GM18508 (cell line): ENCODE results near the gene HMGN1.

Experiments
- ATAC-seq: cut with Tn5 transposase; IDR thresholded peaks from one replicate; pipeline ENCODE4 v1.9.1; 2021; ENCODE audit warnings: moderate number of reproducible peaks; ENCODE audit not compliant: insufficient read depth, unreplicated experiment

The HMGN1 gene

DNA sequence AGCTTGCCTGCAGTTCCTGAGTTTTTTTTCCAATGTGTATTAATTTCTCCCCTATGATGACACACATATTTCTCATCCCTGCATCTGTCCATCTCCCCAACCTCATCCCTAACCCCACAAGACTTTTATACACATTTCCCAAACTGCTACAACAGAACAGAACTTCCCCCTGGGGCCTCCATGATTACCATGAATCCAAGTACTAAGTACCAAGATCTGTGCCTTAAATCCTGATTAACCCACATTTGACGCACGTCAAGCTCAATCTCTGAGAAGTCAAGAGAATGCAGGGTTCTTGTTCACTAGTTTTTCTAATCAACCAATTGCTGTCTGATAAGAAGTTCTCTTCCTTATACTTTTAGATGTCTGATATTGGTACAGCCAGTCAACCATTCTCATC, 9.7 kb downstream of the HMGN1 start:
- no peak for ATAC-seq

- ATAC-seq: no peak
These were observed 12.4 kb downstream of the HMGN1 start for GRCh38 chr21:39336457-39337008.

GRCh38 chr21:39334611-39335010, 14.3 kb downstream of the HMGN1 start:
- ATAC-seq: no peak

DNA sequence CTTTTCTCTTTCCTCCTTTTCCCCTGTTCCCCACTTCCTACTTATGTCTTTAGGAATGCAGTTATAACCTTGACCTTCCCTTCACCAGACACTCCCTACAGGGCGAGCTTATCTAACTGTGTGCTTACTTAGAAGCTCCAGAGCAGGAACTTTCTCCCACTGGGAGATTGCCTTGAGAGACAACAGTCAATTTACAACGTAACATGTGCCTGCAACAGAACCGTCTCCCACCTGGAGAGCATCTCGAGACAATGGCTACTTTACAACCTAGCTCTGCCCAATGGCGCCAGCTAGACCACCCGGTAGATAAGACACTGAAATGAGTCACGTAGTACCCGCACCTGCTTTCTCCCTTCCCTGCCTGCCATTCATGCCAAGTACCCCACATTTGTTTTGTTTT, 16.7 kb downstream of the HMGN1 start:
- ATAC-seq: no peak

DNA sequence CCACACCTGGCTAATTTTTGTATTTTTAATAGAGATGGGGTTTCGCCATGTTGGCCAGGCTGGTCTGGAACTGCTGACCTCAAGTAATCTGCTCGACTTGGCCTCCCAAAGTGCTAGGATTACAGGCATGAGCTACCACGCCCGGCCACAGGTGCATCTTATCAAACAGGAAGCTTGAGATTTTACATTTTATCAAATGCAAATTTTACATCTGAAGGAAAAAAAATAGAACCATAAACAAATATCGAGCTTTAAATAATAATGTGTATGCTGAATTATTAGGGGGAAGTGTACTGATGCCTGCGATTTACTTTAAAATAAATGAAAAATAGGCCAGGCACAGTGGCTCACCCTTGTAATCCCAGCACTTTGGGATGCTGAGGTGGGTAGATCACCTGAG, 18.9 kb downstream of the HMGN1 start:
- no peak for ATAC-seq

GRCh38 chr21:39327727-39328126, 21.2 kb downstream of the HMGN1 start:
- no peak for ATAC-seq

- ATAC-seq: no peak
These were observed 22.1 kb downstream of the HMGN1 start for GRCh38 chr21:39326607-39327307.

GRCh38 chr21:39325458-39325857, 23.4 kb downstream of the HMGN1 start:
- ATAC-seq: no peak

DNA sequence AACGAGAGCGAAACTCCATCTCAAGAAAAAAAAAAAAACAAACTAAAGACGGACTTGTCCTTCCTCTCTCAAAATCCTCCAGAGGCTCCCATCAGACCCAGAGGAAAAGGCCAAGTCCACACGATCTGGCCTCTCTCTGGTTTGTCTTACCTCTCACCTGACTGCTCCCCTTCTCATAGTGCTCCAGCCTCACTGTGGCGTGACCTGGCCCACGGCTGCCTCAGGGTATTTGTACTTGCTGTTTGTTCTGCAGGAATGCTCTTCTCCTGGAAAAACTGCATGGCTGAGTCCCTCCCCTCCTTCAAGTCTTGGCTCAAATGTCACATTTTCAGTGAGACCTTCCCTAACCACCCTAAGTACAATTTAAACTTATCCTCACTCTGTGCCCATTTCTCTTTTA, 27.5 kb downstream of the HMGN1 start:
- no peak for ATAC-seq

GRCh38 chr21:39319814-39320332, 29.0 kb downstream of the HMGN1 start:
- ATAC-seq: no peak

DNA sequence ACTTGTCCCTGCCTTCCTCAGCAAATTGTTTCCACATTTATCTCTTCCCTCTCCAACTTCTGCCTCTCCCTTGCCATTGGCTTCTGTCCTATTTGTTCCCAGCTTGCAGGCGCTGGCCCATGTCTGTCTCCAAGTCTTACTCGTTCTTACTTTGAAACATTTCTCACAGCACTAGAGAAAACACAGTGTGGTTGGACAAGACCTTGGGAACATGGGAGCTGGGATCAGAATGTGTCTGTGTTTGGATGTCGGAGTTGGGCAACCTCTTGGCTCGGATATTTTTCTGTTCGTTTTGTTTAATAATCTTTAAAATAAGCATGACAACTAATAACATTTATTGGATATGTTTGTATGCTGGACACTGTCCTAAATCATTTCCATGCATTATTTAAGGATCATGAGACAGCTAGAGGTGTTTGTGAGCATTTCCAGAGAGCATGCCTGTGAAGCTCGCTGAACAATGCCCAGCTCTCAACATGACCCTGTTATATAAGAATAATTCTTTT, 29.6 kb downstream of the HMGN1 start:
- no peak for ATAC-seq

DNA sequence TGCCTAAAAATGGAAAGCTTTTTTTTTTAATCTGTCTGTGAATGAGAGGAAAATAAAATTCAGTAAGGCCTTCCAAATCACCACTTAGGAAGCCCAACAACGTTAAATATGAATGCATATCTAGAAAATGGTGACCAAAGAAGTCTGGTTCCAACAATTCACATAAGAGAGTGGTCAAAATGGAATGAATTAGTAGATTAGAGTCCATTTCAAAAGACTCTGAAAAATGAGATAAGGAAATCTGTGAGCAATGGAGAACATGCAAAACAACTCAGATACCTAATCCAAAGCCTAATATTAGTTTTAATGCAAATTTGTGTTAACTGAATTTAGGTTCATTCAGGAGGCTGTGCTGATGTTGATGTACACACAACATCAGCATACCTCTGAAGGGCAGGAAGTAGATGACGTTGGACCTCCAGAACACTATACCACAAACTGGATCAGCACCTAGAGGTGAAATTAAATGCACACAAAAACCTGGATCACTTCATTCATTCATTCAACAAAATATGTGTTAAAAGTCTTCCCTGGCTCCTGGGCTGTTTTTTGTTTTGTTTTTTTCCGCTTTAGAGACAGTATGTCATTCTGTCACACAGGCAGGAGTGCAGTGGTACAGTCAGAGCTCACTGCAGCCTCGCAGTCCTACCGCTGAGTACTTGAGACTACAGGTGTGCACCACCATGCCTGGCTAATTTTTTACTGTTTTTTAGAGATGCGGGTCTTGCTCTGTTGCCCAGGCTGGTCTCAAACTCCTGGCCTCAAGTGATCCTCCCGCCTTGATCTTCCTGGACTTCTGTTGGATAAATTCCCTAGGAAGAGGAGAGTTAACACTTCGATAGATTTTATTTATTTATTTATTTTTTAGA, 30.6 kb downstream of the HMGN1 start:
- ATAC-seq: no peak

DNA sequence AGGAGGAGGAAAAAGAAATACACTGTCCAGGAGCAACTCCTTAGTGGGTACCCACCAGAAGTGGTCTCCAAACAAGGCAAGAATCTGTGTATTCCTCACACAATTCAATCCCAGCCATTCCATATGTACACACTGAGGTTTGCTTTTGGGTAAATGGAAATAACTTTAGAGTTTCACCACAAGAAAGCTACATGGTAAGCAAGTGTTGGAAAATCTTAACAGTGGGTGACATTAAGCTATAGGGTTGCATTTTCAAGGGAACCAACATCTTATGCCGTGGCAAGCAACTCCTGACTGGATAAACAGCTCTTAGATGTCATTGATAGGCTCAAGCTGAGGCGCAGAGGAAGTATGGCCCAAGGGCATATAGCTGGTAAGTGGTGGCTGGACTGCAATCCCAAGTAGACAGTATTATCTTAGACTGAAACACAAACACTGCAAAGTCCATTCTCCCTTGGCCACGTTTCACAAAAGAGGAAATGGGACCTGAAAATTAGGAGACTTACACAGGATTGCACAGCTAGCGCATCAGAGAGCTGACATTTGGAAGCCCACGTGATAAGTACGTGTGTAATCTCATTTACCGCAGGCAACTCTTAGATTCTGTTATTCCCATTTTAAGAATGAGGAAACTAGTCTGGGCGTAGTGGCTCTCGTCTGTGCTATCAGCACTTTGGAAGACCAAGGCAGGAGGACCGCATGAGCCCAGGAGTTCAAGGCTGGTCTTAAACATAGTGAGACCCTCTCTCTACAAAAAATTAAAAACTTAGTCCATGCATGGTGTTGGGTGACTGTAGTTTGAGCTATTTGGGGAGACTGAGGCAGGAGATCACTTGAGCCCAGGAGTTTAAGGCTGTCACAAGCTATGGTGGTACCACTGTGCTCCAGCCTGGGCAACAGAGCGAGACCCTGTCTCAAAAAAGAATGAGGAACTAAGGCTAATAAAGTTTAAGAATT, 31.5 kb downstream of the HMGN1 start:
- no peak for ATAC-seq

GRCh38 chr21:39316729-39317128, 32.2 kb downstream of the HMGN1 start:
- no peak for ATAC-seq

DNA sequence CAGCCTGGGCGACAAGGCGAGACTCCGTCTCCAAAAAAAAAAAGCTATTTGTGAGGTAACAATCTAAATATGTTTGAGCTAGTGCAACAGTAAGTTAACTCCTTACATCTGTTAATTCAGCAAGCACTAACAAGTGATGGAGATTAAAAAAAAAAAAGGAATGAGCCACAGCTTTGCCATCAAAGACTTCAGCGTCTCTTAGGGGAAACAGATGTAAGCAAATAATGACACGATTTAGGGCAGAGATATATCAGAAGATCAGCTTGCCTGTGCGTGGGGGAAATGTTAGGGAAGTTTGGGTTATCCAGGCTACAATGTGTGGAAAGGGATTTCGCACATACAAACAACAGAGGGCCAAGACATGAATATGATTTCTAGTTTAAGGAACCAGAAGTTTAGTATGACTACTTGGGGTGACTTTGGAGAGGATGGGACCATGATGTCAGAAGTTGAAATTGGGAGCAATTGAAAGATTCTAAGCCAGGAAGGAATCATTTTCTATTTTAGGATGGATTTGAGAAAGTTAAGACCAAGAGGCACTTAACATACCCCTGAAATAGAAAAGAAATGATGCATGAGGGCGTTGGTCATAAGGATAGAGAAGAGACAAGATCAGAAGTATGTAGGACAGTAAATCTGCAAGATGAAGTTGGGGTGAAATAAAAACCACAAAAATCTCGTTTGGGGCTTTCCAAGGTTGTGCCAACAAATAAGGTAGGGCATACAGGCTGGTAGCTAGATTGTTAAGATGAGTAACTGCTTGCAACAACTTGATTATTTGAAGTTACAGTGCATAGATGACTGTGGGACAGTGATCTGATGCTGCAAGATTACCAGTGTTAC, 33.1 kb downstream of the HMGN1 start:
- ATAC-seq: no peak

DNA sequence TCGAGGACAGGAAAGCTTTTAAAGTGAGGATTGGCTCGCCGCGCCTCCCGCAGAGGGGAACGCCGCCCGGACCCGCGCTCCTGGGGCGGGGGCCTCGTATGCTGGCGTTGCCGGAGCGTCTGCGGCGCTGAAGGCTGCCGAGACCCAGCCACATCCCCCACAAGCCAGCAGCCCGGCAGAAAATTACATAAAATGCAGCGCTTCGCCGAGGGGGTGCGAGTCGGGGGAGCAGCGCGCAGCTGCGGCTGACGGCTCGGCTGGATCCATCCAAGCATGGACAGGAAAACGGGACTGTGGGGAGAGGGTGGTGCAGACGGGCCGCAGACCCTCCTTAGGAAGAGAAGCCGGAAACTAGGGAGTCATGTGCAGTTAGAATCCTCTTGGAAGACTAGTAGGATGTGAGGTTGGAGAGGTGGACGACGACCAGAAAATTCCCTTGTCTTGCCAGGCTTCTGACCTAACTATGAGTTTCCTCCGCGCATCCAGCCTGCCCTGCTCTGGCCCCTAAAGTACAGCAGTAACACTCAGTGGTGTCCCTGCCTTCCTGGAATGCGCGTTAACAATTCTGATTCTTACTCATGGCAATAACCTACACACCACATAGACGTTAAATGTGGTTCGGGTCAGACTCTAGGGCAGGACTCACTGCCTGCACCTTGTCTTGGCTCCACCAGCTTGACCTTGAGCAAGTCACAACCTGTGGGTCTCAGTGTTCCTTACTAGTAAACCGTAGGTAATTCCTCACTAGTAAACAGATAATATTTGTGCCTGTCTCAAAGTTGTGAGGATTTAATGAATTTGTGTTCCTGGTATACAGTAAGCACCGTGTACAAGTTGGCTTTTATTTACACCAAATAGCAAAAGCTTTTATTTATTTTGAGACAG, 34.5 kb downstream of the HMGN1 start:
- no peak for ATAC-seq

GRCh38 chr21:39313571-39314142, 35.2 kb downstream of the HMGN1 start, which contains the start of gene BRWD1:
TSS of gene BRWD1 (minus strand) at chr21:39313632. CDS start at chr21:39313491, 141 bp downstream.
- ATAC-seq: no peak
